Prostate gland (tissue), 2 donors: ENCODE results near the gene CHMP5.

Source experiments
- CTCF ChIP-seq, 4 experiments: fragments of 200-600 bp in 2 of 4; fragments of 450-650 bp in 2 of 4; sonication (generic) in 2 of 4; IDR thresholded peaks; 1 replicate in 3 of 4; 2 replicates in 1 of 4; pipeline ENCODE4 v1.5.1; 2016 to 2019; ENCODE audit warnings: antibody characterized with exemption in 4 of 4, mild to moderate bottlenecking in 2 of 4, moderate library complexity in 2 of 4
- POLR2A ChIP-seq: fragments of 450-650 bp; IDR thresholded peaks from one replicate; pipeline ENCODE4 v1.6.1; 2016; ENCODE audit warnings: antibody characterized with exemption, mild to moderate bottlenecking
- POLR2AphosphoS5 ChIP-seq: sonication (generic); formaldehyde crosslinking; IDR thresholded peaks from one replicate; pipeline ENCODE4 v1.6.1; 2017; ENCODE audit warnings: antibody characterized with exemption

DNA sequence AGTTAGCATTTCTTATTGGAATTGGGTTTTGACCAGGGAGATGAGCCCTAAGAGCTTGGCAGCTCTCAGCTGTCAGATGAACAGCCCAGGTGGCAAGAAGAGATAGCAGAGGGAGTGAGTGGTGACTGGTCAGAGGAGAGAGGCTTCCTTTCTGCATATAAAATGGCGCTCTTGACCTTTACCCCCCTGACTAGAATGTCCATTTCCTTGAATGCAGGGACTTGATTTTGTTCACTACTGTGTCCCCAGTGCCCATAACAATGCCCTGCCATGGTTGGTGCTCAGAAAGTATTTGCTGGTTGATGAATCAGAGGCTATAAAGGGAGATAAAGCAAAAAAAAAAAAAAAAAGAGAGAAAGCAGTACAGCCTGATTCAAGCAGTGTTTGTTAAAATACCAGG, 7.2 kb downstream of the CHMP5 start:
- TF ChIP-seq CTCF (IDR thresholded peaks at IDR 0.05) (no peak), POLR2AphosphoS5 (no peak), POLR2A (no peak)
